GM19328 (cell line): ENCODE data around the gene DCK.
"Not testable (repeated sequence)": the region's sequence is repeated elsewhere in the genome, so short reads cannot be mapped to it uniquely, and the experiment has no call there.

Experiments
- ATAC-seq: cut with Tn5 transposase; IDR thresholded peaks from one replicate; pipeline ENCODE4 v1.9.1; 2021; ENCODE audit warnings: mild to moderate bottlenecking, moderate library complexity; ENCODE audit not compliant: unreplicated experiment

Gene DCK

DNA sequence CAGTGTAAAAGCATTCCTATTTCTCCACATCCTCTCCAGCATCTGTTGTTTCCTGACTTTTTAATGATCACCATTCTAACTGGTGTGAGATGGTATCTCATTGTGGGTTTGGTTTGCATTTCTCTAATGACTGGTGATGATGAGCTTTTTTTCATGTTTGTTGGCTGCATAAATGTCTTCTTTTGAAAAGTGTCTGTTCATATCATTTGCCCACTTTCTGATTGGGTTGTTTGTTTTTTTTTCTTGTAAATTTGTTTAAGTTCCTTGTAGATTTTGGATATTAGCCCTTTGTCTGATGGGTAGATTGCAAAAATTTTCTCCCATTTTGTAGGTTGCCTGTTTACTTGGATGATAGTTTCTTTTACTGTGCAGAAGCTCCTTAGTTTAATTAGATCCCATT is 6.2 kb downstream of the DCK start:
- not testable (repeated sequence) for ATAC-seq

DNA sequence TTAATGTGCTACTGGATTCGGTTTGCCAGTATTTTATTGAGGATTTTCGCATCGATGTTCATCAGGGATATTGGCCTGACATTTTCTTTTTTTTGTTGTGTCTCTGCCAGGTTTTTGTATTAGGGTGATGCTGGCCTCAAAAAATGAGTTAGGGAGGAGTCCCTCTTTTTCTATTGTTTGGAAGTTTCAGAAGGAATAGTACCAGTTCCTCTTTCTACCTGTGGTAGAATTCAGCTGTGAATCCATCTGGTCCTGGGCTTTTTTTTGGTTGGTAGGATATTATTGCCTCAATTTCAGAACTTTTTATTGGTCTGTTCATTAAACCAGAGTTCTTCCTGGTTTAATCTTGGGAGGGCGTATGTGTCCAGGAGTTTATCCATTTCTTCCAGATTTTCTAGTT is 7.9 kb downstream of the DCK start:
- ATAC-seq: not testable (repeated sequence)

DNA sequence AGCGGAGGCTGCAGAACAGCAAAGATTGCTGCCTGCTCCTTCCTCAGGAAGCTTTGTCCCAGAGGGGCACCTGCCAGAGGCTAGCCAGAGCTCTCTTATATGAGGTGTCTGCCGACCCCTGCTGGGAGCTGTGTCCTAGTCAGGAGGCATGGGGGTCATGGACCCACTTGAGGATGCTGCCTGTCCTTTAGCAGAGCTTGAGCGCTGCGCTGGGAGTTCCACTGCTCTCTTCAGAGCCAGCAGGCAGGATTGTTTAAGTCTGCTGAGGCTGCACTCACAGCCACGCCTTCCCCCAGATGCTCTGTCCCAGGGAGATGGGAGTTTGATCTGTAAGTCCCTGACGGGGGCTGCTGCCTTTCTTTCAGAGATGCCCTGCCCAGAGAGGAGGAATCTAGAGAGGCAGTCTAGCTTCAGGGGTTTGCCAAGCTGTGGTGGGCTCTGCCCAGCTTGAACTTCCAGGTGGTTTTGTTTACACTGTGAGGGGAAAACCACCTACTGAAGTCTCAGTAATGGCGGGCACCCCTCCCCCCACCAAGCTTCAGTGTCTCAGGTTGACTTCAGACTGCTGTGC is 10.9 kb downstream of the DCK start:
- no peak for ATAC-seq

DNA sequence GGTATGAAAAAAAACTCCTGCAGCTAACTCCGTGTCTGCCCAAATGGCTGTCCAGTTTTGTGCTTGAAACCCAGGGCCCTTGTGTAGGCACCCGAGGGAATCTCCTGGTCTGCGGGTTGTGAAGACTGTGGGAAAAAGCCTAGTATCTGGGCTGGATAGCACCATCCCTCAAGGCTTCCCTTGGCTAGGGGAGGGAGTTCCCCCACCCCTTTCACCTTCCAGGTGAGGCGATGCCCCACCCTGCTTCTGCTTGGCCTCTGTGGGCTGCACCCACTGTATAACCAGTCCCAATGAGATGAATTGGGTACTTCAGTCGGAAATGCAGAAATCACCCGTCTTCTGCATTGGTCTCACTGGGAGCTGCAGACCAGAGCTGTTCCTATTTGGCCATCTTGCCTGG is 11.6 kb downstream of the DCK start:
- not testable (repeated sequence) for ATAC-seq

DNA sequence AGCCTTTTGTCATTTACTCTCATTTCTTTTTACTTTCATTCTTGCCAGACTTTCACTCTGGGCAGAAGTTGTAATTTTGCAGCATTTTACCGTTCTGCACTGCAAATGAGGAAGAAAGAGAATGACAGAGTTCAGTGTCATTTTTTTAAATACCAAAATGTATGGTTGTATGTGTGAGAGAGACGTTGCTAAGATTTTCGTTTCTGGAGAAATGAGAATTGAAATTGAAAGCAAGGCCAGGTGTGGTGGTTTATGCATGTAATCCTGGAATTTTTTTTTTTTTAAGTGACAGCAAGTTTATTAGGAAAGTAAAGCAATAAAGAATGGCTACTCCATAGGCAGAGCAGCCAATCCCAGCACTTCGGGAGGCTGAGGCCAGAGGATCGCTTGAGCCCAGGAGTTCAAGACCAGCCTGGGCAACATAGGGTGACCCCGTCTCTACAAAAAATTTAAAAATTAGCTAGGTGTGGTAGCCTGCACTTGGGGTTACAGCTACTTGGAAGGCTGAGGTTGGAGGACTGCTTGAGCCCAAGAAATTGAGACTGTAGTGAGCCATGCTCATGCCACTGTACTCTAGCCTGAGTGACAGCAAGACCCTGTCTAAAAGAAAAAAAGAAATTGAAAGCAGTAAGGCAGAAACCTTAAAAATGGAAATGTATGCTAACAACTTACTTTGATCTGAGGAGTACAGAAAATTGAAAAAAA is 12.9 kb downstream of the DCK start:
- peak; percentile 78 for ATAC-seq

DNA sequence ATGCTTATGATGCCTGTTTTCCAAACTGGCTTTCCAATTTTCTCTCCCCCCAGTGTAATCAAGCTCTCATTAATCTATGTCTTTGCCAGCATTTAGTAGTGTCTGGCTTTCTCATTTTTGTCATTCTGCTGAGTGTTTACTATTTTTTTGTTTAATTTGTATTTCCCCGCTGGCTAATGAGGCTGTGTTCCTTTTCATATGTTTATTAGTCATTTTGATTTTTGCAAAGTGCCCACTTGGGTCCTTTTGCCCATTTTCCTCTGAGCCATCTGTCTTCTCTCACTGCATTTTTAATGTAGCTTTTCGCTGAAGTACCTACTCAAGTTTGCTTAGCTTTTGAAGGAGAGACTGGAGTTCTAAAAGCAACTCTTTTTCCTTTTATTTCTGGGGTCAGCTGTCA is 14.7 kb downstream of the DCK start:
- ATAC-seq: no peak

DNA sequence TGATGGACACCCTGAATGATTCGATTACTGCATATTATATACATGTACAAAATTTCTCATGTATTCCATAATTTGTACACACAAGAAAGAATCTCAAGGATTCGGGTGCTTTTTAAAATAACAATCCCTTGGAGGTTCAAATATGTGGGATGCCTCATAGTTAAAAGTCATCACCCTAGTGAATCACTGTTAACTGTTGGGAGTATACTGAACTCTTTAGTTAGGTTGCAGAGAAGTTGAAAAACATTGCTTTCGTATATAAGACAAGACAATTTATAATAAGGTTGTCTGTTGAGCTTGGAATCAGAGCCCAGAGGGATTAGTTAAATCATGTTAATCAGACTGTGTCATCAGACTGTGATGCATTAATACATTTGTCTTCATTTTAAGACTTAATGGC is 15.6 kb downstream of the DCK start:
- ATAC-seq: no peak

DNA sequence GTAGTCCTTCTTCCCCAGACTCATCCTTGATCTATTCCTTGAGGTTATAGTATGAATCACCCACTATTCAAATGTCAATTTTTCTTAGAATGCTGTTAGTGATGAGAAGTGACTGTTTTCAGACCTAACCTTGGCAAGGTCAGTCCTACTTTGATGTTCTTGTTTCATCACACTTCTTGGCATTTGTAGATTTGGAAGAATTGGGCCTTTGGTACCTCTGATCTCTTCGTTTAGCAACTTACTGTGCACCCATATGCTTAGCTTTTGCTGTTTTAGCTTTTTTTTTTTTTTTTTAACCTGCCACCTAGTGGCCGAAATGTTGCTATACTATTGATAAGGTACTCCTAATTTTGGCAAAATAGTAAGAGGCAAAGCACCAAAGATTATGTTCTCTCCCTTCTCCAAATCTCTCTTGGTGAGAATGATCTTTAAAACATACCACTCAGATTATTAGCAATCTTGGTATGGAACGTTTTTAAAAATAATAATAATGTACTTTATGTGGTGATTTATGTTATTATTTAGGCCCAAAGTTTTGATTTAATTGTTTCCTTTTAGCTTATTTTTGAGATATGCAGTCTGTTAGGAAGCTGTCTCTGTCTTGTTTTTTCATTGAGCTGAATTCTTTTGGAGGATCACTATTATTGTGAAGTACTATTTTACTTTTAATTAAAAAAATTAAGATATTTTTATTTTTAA is 16.6 kb downstream of the DCK start:
- peak; percentile 49 for ATAC-seq

DNA sequence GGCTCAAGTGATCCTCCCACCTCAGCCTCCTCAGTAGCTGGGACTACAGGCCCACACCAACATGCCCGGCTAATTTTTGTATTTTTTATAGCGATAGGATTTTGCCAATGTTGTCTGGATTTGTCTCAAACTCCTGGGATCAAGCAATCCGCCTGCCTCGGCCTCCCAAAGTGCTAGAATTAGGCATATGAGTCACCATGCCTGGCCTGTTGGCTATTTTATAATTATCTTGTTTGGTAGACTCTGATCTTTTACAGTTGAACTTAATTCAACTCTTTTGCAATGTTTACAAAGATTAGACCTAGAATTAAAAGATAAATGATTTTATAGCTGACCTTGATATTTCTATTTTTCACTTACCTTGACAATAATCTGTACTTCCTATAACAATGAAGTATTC is 18.0 kb downstream of the DCK start:
- no peak for ATAC-seq

DNA sequence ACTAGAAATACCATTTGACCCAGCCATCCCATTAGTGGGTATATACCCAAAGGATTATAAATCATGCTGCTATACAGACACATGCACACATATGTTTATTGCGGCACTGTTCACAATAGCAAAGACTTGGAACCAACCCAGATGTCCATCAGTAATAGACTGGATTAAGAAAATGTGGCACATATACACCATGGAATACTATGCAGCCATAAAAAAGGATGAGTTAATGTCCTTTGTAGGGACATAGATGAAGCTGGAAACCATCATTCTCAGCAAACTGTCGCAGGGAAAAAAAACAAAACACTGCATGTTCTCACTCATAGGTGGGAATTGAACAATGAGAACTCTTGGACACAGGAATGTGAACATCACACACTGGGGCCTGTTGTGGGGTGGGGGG is 23.9 kb downstream of the DCK start:
- not testable (repeated sequence) for ATAC-seq

DNA sequence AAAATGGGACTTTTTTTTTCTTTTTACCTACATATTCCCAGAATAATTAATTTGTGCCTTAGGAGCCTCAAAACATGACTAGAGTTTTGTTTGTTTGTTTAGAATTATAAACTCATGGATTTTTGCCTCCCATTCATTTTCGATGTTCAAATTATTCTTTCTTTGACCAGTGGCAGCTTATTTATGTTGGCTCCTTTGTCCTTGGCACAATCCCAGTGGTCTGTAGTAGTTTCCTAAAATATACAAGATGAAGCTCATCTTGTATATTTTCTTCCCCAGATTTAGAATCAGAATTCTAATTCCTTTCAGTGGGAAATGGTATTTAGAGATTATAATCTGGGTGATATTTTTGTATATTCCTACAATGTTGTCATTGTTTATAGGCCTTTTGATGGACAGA is 27.2 kb downstream of the DCK start:
- no peak for ATAC-seq

DNA sequence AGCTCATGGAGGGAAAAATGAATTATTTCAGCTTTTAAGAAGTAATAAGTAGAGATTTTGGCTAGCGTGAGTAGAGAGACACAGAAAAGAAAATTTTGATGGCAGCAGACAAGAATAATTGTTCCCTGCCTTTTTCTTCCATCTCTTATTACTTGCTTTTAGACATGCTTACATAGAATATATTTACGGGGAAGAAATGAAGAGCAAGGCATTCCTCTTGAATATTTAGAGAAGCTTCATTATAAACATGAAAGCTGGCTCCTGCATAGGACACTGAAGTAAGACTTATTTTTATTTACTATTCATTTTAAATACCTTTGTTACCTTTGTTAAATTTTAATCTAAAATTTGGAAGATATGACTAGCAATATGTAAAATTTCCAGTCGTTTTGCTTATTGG is 32.2 kb downstream of the DCK start:
- no peak for ATAC-seq

DNA sequence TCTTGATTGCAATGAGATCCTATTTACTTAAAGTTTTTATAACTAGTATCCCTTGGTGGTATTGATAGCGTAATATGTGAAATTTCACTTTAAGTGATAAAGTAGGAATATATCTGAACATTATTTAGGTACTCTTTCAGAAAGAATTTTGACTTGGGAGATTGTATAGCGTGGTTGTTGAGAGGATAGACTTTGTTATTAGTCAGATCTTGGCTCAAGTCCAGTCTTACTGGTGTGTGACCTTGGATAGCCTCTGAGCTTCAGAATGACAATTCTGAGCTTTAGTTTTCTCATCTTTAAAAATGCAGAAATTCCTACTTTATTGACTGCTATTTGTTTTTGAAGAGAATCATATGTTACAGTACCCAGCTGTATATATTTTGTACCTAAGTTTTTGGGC is 32.6 kb downstream of the DCK start:
- no peak for ATAC-seq

DNA sequence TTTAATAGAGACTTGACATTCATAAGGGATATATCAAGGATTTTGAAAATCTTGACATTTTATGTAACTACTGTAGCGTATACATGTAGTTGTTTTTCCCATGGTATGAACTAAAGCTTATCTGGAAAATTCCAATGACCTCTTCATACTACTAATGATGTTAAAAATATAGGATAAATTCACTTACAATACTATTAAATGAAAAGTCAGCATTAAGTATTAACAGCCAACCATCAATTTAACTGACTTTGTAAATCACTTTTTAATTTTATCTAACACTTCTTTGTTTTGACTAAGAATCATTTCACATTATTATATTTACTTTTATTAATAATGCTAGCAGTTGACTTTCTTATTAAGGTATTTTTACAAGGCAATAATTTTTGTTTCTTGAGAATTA is 34.2 kb downstream of the DCK start:
- ATAC-seq: no peak

DNA sequence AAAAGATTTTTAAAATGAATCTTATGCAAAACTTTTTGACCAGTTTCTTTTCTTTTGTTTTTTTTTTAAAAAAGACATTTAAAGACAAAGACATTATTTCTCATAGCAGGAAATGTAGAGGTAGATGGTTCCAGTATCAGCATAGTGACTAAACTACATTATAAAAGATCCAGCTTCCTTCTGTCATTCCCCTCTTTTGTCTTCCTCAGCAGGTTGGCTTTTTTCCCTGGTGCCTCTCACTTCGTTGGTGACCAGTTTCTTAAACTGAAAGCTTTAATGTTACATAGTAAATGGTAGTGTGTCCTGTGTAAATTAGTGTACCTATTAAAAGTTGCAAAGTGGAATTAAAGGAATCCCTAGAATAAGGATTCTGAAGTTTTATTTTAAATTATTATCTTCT is 36.1 kb downstream of the DCK start:
- no peak for ATAC-seq

DNA sequence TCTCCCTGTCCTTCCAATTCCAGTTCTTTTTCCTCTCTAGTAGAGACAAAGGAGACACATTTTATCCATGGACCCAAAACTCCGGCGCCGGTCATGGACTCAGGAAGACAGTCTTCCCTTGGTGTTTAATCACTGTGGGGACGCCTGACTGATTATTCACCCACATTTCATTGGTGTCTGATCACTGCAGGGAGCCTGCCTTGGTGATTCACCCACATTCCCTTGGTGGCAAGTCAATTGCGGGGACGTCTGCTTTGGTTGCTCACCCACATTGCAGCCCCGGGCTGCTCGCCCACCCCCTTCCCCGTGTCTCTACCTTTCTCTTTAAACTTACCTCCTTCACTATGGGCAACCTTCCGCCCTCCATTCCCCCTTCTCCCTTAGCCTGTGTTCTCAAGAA is 38.7 kb downstream of the DCK start:
- not testable (repeated sequence) for ATAC-seq

DNA sequence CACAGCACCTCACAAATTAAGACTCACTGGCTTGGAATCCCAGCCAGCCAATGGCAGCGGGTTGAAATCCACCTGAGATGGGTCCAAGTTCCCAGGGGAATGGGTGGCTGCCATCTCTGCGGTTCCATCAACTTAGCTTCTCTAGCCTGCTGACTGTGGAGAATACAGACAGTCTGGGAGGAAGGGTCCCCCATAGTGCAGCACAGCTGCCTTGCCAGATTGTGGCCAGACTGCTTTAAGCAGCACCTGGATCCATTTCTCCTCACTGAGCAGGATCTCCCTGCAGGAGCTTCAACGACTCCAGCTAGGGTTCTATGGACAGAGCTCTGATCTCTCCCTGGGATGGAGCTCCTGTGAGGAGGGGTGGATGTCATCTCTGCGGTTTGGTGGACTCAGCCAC is 51.8 kb downstream of the DCK start:
- ATAC-seq: no peak

DNA sequence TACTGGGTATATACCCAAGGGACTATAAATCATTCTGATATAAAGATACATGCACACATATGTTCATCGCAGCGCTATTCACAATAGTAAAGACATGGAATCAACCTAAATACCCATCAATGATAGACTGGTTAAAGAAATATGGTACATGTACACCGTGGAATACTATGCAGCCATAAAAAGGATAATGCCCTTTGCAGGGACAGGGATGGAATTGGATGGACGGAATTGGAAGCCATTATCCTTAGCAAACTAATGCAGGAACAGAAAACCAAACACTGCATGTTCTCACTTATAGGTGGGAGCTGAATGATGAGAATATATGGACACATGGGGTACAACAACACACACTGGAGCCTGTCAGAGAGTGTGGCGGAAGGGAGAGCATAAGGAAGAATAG is 55.9 kb downstream of the DCK start:
- no peak for ATAC-seq

DNA sequence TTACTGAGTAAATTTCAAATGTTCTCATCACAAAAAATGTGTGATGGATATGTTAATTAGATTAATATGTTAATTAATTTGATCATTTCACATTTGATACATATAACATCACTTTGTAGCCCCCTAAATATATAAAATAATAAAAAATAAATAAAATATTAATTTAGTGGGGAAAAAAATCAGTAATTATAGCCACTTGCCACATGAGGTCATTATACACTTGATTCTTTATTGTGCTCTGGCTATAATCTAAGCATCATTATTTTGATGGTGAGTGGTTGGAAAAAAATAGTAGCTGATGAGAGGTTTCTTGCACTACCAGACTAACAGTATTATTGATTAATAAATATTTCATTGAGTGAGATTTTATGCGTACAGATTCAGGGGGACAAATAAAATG is 57.4 kb downstream of the DCK start:
- no peak for ATAC-seq

DNA sequence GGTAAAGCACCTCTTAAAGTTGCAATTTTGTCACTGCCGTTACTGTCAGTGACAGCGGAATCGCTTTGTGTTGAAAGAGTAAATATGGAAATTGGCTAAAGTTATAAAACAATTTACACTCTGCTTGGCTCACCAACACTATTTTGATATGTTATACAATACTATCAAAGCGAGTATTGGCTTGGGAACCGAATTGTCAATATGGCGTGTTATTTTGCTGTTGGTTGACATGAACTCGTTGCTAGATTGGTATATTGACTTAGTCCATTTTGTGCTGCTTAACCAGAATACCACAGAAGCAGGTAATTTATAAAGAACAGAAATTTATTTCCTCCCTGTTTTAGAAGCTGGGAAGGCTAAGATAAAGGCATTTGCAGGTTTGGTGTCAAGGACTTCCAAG is 58.6 kb downstream of the DCK start:
- no peak for ATAC-seq

DNA sequence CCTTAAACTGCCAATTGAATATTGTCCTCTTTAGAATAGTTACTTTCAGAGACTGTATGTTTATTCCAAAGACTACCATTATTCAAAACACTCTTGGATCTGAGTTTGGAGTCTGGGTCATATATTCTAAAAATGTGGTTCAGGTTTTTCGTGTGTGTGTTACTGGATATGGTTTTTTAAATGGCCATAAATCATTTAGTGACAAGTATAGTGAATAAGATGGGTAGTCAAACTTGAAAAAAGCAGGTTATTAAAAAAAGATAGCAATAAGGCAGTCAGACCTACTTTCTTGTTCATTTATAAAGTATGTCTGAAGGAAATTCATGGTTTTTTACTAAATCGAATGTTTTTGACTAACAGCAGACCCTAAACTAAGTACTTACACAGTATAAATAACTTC is 59.3 kb downstream of the DCK start:
- ATAC-seq: no peak

DNA sequence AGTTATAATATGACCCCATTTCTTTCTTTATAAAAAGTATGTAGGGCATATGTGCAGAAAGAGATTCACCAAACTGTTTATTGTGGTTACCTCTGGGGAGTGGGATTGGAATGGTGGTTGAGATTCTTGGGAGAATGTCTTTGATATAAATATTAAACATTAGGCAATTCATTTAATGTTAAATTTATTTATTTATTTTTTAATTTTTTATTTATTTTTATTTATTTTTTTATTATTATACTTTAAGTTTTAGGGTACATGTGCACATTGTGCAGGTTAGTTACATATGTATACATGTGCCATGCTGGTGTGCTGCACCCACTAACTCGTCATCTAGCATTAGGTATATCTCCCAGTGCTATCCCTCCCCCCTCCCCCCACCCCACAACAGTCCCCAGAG is 60.2 kb downstream of the DCK start:
- ATAC-seq: not testable (repeated sequence)
